Skeletal muscle satellite cell (primary cell): Measurements from ENCODE around the gene FCHSD2.
"Not testable (repeated sequence)": the region's sequence is repeated elsewhere in the genome, so short reads cannot be mapped to it uniquely, and the experiment has no call there.

ENCODE experiments used
- H3K27me3 ChIP-seq: 2 replicates; pipeline ENCODE4 v1.7.0; 2013; ENCODE audit warnings: low read length; ENCODE audit not compliant: control insufficient read depth, insufficient read depth
- H3K36me3 ChIP-seq: 2 replicates; pipeline ENCODE4 v1.7.0; 2013; ENCODE audit warnings: mild to moderate bottlenecking, control low read depth, low read length; ENCODE audit not compliant: insufficient read depth
- H3K4me1 ChIP-seq: 2 replicates; pipeline ENCODE4 v1.7.0; 2013; ENCODE audit warnings: low read length; ENCODE audit not compliant: control insufficient read depth, insufficient read depth
- H3K4me2 ChIP-seq: 2 replicates; pipeline ENCODE4 v1.7.0; 2013; ENCODE audit warnings: mild to moderate bottlenecking, low read length
- H3K4me3 ChIP-seq: 2 replicates; pipeline ENCODE4 v1.7.0; 2013; ENCODE audit warnings: low read length
- H3K9ac ChIP-seq: 2 replicates; pipeline ENCODE4 v1.7.0; 2013; ENCODE audit warnings: mild to moderate bottlenecking, low read depth, low read length, moderate library complexity
- H3K9me3 ChIP-seq: replicated peaks from 2 replicates; pipeline ENCODE4 v1.7.0; 2013; ENCODE audit warnings: mild to moderate bottlenecking, control low read depth, low read length

FCHSD2 gene

DNA sequence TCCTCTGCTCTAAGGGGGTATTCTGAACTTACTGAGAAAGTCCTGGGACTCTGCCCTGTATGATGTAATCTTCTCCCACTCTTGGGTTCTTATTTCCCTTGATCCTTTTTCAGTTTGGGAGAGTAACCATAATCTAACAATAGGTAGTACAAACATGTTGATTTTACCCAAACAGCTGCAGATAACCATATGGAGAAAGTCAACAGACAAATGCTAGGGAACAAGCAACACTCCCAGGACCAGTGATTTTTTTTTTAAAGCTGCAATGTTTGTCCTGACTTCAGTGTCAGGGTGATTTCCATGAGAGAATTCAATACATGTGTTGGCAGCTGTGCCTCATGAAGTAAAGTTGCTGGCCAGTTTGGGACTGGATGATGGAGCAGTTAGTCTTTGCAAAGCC lies 156.5 kb downstream of the FCHSD2 start:
- Histone ChIP-seq H3K27me3 (no peaks in the 10 kb centered on the region), H3K36me3 (peaks cover 22% of the 10 kb centered on the region), H3K4me3 (no peak overlapping the region), H3K4me2 (no peak overlapping the region), H3K4me1 (peaks cover 13% of the 10 kb centered on the region), H3K9ac (no peak overlapping the region), H3K9me3 (no peaks in the 10 kb centered on the region)

DNA sequence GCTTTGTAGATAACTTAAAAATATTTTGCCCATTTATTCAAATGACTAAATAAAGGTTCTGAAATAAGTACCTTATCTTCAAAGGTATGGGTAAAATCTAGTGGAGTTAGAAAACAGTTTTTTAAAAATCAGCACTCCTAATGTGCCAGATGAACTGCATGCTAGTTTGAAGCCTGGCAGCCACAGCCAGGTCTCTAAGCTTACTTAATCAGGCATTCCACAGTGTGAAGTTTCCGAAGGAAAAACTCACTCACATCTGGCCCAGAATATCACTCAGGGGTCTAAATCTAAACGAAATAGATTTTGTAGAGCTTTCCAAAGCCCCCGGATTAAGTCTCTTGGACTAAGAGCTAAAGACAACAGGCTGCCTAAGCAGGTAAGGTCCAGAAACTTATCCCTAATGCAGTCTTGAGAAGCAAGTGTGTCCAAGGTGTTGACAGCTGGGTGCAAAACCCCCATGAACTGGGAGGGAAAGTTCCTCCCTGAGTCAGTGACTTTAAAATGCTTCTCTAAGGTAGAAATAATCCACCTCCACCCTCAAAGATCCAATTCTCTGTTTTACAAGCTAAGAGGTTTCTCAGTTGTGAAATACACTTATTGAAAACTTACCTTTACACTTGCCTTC lies 157.6 kb downstream of the FCHSD2 start:
- Histone ChIP-seq H3K36me3 (peaks cover 25% of the 10 kb centered on the region), H3K4me3 (no peak overlapping the region)

DNA sequence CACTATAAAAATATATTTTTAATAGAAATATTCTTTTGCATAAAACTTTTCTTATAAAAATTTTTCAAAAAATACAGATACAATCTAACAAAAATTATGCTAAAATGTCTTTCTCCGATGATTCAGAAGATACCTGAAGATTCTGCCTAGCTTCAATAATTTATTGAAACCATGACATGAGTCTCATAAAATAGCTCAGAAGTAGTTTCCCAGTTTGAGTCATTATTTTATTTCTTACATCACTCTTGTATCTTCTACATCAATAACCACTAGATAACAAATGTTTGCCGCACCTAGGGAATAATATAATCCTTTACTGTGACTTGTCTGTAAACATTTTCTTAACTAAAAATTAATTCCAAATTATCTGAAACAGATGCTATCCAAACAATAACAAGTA lies 158.6 kb downstream of the FCHSD2 start:
- Histone ChIP-seq H3K9me3 (no peaks in the 10 kb centered on the region), H3K4me1 (peaks cover 13% of the 10 kb centered on the region), H3K9ac (peak overlapping the region; percentile 22), H3K4me2 (peak overlapping the region; percentile 45), H3K27me3 (no peaks in the 10 kb centered on the region), H3K4me3 (no peak overlapping the region), H3K36me3 (peaks cover 27% of the 10 kb centered on the region)

More for the DNA sequence above, 157.6 kb downstream of the FCHSD2 start:
- Histone ChIP-seq H3K4me2 (no peak overlapping the region), H3K27me3 (no peaks in the 10 kb centered on the region), H3K9ac (no peak overlapping the region), H3K9me3 (no peaks in the 10 kb centered on the region), H3K4me1 (peaks cover 13% of the 10 kb centered on the region)

DNA sequence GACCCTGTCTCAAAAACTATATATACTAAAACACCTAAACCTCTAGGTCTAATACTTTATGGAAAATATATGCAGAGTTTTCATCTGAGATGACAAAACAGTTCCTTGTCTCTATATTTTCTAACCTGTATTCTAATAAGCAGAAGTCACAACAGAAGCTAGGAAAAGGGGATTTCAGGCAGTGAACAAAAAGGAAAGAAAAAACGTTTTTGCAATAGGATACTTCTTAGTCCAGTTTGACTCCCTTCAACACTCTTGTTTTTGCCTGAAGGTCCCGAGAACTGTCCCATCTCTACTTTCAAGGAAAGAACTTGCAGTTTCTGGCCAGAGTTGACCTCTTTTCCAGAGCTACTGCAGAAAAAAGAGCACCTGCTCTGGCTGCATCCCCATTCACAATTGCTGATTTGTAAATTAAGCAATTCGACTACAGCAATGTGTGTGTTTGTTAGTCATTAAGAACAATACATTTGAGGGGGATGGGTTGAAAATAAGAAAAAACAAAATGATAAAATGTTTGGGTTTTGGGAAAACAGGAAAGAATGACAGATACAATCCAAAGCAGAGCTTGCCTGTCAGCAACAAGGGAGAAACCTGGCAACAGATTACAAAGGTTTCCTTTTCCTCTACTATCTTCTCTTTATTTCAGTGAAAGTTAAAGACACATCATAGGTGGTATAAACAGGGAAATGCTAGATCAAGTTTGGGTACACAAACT lies 160.0 kb downstream of the FCHSD2 start:
- Histone ChIP-seq H3K27me3 (no peaks in the 10 kb centered on the region), H3K4me1 (peaks cover 13% of the 10 kb centered on the region), H3K9me3 (no peaks in the 10 kb centered on the region), H3K9ac (no peak overlapping the region), H3K36me3 (peaks cover 24% of the 10 kb centered on the region), H3K4me2 (no peak overlapping the region), H3K4me3 (no peak overlapping the region)

- Histone ChIP-seq H3K9me3 (no peaks in the 10 kb centered on the region), H3K27me3 (no peaks in the 10 kb centered on the region), H3K4me2 (no peak overlapping the region), H3K36me3 (peaks cover 24% of the 10 kb centered on the region), H3K9ac (no peak overlapping the region), H3K4me1 (peaks cover 18% of the 10 kb centered on the region), H3K4me3 (no peak overlapping the region)
These were observed 161.0 kb downstream of the FCHSD2 start for GRCh38 chr11:72981080-72981479.

DNA sequence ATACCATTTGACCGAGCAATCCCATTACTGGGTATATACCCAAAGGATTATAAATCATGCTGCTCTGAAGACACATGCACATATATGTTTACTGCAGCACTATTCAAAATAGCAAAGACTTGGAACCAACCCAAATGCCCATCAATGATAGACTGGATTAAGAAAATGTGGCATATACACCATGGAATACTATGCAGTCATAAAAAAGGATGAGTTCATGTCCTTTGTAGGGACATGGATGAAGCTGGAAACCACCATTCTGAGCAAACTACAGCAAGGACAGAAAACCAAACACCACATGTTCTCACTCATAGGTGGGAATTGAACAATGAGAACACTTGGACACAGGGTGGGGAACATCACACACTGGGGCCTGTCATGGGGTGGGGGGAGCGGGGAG lies 164.3 kb downstream of the FCHSD2 start:
- not testable (repeated sequence) for H3K9ac ChIP-seq, H3K27me3 ChIP-seq, H3K4me3 ChIP-seq, H3K9me3 ChIP-seq, H3K4me2 ChIP-seq
- peaks cover 14% of the 10 kb centered on the region for H3K36me3 ChIP-seq
- peaks cover 33% of the 10 kb centered on the region for H3K4me1 ChIP-seq

DNA sequence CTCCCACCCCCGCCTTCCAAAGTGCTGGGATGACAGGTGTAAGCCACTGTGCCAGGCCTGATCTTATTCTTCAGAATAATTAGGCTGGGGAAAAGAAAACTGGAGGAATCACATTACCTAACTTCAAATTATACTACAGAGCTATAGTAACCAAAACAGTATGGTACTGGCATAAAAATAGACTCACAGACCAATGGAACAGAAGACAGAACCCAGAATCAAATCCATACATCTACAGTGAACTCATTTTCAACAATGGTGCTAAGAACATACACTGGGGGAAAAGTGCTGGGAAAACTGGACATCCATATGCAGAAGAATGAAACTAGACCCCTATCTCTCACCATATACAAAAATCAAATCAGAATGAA lies 165.6 kb downstream of the FCHSD2 start:
- peaks cover 44% of the 10 kb centered on the region for H3K4me1 ChIP-seq
- H3K4me2 ChIP-seq, result peak overlapping the region; percentile 61
- H3K9ac ChIP-seq, result peak overlapping the region; percentile 71
- not testable (repeated sequence) for H3K27me3 ChIP-seq, H3K9me3 ChIP-seq
- H3K4me3 ChIP-seq, result peak overlapping the region; percentile 2
- peaks cover 14% of the 10 kb centered on the region for H3K36me3 ChIP-seq

DNA sequence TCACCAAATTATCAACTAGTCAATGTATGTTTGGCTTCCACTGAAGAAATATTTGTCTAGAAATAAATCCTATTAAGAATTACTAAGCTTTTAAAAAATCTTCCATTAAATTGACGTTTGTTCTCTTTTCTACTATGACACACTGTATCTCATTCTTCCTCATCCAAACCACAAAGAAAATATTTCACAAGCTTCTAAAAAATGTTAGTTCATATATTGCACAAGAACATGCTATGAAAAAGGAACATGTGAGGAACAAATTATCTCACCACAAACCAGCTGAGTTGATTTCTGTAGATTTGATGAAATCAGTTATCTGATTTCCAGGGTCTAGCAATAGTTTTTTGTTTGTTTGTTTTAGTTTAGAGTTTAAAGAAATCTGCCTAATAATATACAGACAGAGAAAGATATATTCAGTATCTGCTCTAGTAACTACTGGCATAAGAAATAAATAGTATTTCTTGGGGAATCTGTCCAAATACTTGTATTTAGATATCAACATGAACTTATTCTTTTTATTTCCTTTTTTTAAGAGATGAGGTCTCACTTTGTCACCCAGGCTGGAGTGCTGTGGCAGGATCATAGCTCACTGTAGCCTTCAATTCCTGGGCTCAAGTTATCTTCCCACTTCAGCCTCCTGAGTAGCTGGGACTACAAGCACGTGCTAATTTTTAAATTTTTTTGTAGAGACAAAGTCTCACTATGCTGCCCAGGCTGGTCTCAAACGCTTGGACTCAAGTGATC lies 166.2 kb downstream of the FCHSD2 start:
- Histone ChIP-seq H3K27me3 (no peaks in the 10 kb centered on the region), H3K4me3 (peak overlapping the region; percentile 2), H3K9me3 (no peaks in the 10 kb centered on the region), H3K4me1 (peaks cover 50% of the 10 kb centered on the region), H3K9ac (peak overlapping the region; percentile 71), H3K4me2 (peak overlapping the region; percentile 62), H3K36me3 (peaks cover 11% of the 10 kb centered on the region)

DNA sequence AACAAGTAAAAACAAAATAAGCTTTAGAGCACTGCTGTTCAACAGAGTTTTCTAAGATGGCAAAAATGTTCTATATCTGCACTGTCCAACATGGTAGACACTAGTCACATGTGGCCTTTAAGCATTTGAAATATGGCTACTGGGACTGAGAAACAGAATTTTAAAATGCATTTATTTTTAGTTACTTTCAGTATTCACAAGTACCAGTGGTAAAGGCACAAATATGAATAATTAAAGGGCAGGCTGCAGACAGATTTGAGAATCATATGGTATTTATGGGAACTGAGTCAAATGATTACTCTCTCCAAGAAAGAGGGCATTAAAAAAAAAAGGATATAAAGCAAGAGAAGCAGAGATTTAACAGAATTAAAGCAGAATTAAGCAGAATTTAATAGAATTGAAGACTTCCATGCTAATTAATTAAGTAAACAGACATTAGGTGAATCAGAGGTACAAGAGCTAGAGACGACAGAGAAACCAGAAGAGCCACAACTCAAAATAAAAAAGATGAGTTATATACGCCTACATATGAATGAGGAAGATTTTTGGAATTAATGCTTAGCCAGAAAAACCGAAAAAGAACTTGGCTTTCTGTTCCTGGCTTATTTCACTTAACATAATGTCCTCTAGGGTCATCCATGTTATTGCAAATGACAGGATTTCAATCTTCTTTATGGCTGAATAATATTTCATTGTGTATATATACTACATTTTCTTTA lies 167.5 kb downstream of the FCHSD2 start:
- H3K4me3 ChIP-seq, result no peak overlapping the region
- no peaks in the 10 kb centered on the region for H3K27me3 ChIP-seq
- no peaks in the 10 kb centered on the region for H3K9me3 ChIP-seq
- peaks cover 63% of the 10 kb centered on the region for H3K4me1 ChIP-seq
- H3K4me2 ChIP-seq, result peak overlapping the region; percentile 62
- peak overlapping the region; percentile 70 for H3K9ac ChIP-seq
- H3K36me3 ChIP-seq, result peaks cover 6% of the 10 kb centered on the region

GRCh38 chr11:72972496-72973128 lies 169.5 kb downstream of the FCHSD2 start:
- Histone ChIP-seq H3K9ac (peak overlapping the region; percentile 53), H3K4me1 (peaks cover 71% of the 10 kb centered on the region), H3K9me3 (no peaks in the 10 kb centered on the region), H3K27me3 (no peaks in the 10 kb centered on the region), H3K4me2 (peak overlapping the region; percentile 48), H3K36me3 (no peaks in the 10 kb centered on the region), H3K4me3 (no peak overlapping the region)
